ENCODE measurements around the gene RCN1. TPM values are rescaled to one million over a fixed set of nuclear protein-coding genes. Genes with fewer than 3 reads are reported as not detected.

The RCN1 gene
- total RNA-seq, 4 donors from 2014 or later, result 15.0 to 34.9 (median 20.0) TPM

GRCh38 chr11:32103941-32104340 lies 13.1 kb downstream of the RCN1 start:
- WGBS, 2 donors, result 84 to 89% methylated on average over 5 of the region's 5 CpGs
- intact Hi-C loops (cut with DNase I), result no loop called here

GRCh38 chr11:32105871-32106560 lies 15.1 kb downstream of the RCN1 start:
- Histone ChIP-seq H3K36me3 (peaks cover 0 to 50% (median 0%) of the 10 kb centered on the region in 3 donors), H3K4me3 (no peak overlapping the region), H3K9me3 (no peaks in the 10 kb centered on the region), H3K4me1 (no peaks in the 10 kb centered on the region), H3K27ac (no peak overlapping the region), H3K27me3 (no peaks in the 10 kb centered on the region)
- WGBS, 2 donors, result 80 to 90% methylated on average over 7 of the region's 7 CpGs
- DNase-seq, result no peak
- TF ChIP-seq POLR2A (IDR thresholded peaks at IDR 0.05) (no peak), CTCF (IDR thresholded peaks at IDR 0.05) (no peak)
- intact Hi-C loops (cut with DNase I), result no loop called here

More at GRCh38 chr11:32103941-32104340, 13.1 kb downstream of the RCN1 start:
- DNase-seq, result no peak
- no peak for TF ChIP-seq POLR2A (IDR thresholded peaks at IDR 0.05)
- no peak for TF ChIP-seq CTCF (IDR thresholded peaks at IDR 0.05)
- Histone ChIP-seq H3K27ac (peak overlapping the region in 1 of 4 donors; percentile 28), H3K4me3 (no peak overlapping the region), H3K36me3 (peaks cover 0 to 71% (median 4%) of the 10 kb centered on the region in 3 donors), H3K4me1 (no peaks in the 10 kb centered on the region), H3K27me3 (no peaks in the 10 kb centered on the region), H3K9me3 (no peaks in the 10 kb centered on the region)

GRCh38 chr11:32107647-32108046 lies 16.8 kb downstream of the RCN1 start:
- intact Hi-C loops (cut with DNase I), result no loop called here
- H3K27ac ChIP-seq, result no peak overlapping the region
- 64 to 74% methylated on average over 6 of the region's 6 CpGs for WGBS, 2 donors
- no peaks in the 10 kb centered on the region for H3K9me3 ChIP-seq
- H3K4me1 ChIP-seq, result no peaks in the 10 kb centered on the region
- peaks cover 0 to 34% (median 0%) of the 10 kb centered on the region in 3 donors for H3K36me3 ChIP-seq
- DNase-seq, result no peak
- TF ChIP-seq POLR2A (IDR thresholded peaks at IDR 0.05) (no peak), CTCF (IDR thresholded peaks at IDR 0.05) (no peak)
- H3K4me3 ChIP-seq, result no peak overlapping the region
- no peaks in the 10 kb centered on the region for H3K27me3 ChIP-seq

- peaks cover 0 to 2% (median 0%) of the 10 kb centered on the region in 4 donors for H3K27me3 ChIP-seq
- DNase-seq, result no peak
- H3K4me1 ChIP-seq, result no peaks in the 10 kb centered on the region
- peaks cover 0 to 24% (median 0%) of the 10 kb centered on the region in 3 donors for H3K36me3 ChIP-seq
- no peaks in the 10 kb centered on the region for H3K9me3 ChIP-seq
- no peak overlapping the region for H3K27ac ChIP-seq
- H3K4me3 ChIP-seq, result no peak overlapping the region
- intact Hi-C loops (cut with DNase I), result no loop called here
- TF ChIP-seq CTCF (IDR thresholded peaks at IDR 0.05), result no peak
- TF ChIP-seq POLR2A (IDR thresholded peaks at IDR 0.05), result no peak
Measured at GRCh38 chr11:32108576-32108975, 17.7 kb downstream of the RCN1 start.

GRCh38 chr11:32109138-32109537 lies 18.3 kb downstream of the RCN1 start:
- H3K27me3 ChIP-seq, result peaks cover 0 to 6% (median 0%) of the 10 kb centered on the region in 4 donors
- H3K36me3 ChIP-seq, result peaks cover 0 to 19% (median 0%) of the 10 kb centered on the region in 3 donors
- WGBS, 2 donors, result 60 to 78% methylated on average over 4 of the region's 4 CpGs
- no peaks in the 10 kb centered on the region for H3K4me1 ChIP-seq
- TF ChIP-seq CTCF (IDR thresholded peaks at IDR 0.05) (no peak), POLR2A (IDR thresholded peaks at IDR 0.05) (no peak)
- H3K4me3 ChIP-seq, result no peak overlapping the region
- no peak overlapping the region for H3K27ac ChIP-seq
- no peaks in the 10 kb centered on the region for H3K9me3 ChIP-seq
- no peak for DNase-seq
- intact Hi-C loops (cut with DNase I), result no loop called here

All from esophagus squamous epithelium (tissue), 5 donors.